Measurements from ENCODE around the gene AGAP1.

The AGAP1 gene

GRCh38 chr2:235833971-235834620, 340.3 kb downstream of the AGAP1 start:
- DNase-seq, result no peak

DNA sequence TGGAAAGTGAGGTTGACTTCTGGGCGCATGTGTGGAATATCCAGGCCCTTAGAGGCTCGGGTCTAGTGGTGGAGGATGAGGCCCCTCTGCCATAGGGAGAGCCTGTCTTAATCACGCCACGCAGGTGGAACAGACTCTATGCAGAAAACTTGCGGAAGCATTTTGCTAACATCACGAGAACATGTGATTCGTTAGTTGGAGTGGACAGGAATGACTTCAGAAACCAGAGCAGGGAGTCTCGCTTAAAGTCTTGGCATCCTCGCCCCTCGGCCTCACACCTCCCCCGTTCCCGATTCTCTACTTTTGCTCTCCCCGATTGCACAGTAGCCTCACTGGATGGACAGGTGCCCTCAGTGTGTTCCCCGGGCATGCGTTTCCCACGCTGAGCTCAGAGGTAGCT, 340.9 kb downstream of the AGAP1 start:
- no peak for DNase-seq

GRCh38 chr2:235835810-235836209, 342.0 kb downstream of the AGAP1 start:
- no peak for DNase-seq

DNA sequence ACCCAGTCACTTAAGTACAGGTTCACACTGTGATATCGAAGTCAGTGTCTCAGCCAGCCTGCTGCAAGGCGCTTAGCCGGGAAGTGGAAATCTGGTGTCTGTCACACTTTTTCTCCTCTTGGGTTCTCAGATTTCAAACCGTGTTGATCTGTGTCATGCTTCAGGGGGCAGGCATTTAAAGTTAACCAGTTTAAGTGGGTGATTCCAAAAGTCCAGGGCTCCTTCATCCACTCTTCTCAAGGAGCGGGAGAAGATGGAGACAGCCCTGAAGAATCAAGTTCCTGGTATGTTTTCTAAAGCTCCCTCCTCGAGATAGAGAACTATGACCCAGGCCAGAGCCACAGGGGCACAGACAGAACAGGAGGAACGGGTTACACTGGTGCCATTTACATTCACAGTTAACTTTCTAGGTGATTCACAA, 342.7 kb downstream of the AGAP1 start:
- no peak for DNase-seq

DNA sequence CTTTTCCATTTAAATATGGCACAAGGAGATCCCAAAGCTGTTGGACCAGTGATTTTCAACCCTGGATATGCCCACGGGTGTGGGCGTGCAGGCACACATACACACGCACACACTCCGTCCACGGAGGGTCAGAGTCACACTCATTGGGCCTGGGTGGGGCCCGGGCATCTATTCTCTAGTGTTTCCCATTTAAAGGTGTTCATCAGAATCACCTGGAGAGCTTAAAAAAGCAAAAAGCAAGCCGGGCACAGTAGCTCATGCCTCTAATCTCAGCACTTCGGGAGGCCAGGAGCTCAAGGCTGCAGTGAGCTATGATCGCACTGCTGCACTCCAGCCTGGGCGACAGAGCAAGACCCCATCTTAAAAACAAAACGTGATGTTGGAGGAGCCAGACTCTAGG, 345.4 kb downstream of the AGAP1 start:
- no peak for DNase-seq

DNA sequence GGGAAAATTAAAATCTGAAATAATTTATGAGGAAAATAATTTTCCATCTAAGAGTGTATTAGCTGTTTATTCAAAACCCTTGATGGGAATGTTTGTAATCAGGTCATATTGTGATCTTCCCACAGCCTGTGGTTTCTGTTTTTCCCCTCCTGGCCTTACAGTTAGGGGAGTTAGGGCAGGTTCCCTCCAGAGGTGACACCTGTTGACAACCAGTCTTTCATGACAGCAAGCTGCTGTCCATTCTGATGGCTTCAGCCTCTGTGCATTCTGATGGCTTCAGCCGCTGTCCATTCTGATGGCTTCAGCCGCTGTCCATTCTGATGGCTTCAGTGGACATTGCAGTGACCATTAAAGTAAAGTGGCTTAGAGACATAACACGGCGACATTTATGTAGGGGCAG, 346.1 kb downstream of the AGAP1 start:
- no peak for DNase-seq

- no peak for DNase-seq
Measured at GRCh38 chr2:235841863-235842262, 348.0 kb downstream of the AGAP1 start.

- no peak for DNase-seq
Measured at GRCh38 chr2:235842941-235843340, 349.1 kb downstream of the AGAP1 start.

DNA sequence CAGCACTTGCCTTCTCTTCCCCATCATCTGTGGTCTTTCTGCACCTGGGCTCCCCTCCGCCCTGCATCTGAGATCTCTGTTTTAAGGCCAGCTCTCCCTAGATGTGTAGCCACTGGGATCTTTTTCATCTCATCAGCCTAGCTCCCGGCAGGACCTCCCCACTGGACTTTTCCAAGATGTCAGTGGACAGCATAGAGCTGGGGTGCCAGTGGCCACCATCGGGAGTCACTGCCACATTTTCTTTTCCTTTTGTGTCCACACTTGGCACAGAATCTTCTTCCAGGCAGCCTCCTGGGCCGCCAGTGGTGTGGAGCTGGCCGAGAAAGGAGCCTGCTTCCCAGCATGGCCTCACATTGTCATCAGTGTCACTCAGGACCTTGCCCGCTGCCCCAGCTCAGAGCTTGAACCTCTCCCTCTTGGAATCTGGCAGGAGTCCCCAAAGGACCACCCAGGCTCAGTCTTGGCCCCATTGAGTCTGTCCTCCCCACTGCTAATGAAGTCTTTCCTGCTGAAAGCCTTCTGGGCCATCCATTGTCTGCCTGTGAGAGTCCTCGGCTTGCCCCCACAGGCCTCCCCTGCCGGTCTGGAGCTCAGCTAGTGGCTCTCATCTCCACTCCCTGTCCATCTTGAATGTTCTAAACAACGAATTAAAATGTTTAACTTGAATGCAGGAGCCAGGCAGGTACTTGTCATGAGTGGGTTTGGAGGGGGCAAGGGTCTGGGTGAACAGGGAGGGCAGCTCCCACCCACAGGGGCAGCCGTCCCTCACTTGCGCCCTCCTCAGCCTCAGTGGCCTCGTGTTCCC, 349.9 kb downstream of the AGAP1 start:
- DNase-seq, result no peak

DNA sequence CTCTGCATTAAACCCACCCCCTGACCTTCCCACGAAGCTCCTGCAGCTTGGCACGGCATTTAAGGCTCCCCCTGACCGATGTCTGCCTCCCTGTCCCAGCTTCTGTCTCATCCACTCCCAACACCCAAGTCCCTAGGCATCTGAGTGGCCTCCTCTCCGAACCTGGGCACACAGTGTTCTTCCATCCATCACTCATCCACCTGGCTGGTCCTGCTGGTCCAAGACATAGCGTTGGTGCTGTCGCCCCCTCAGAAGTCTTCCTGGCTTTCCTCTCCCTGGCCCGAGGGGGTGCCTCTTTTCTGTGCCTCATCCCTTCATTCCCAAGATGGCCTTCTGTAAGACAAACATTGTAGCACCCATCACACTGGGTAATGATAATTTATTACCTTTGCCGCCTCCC, 350.7 kb downstream of the AGAP1 start:
- DNase-seq, result no peak

GRCh38 chr2:235845245-235845644, 351.4 kb downstream of the AGAP1 start:
- DNase-seq, result no peak

GRCh38 chr2:235847576-235847975, 353.7 kb downstream of the AGAP1 start:
- DNase-seq, result no peak

DNA sequence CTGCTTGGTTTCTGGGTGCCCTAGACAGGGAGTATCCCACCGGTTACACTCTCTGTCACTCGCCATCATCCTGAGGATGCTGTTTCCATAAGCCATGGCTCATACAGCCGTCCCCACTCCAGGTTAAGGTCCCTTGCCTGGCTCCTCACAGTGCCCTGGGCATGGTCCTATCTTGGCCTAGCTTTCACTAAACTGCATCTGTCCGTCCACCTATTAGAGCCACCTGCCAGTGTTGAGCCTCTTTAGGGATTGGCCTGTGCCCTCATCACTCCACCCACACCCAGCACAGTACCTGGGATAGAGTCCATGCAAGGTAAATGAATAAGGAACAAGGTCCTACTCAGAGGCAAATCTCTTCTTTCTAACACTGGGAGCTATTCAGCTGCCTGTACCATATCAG, 354.2 kb downstream of the AGAP1 start:
- no peak for DNase-seq

DNA sequence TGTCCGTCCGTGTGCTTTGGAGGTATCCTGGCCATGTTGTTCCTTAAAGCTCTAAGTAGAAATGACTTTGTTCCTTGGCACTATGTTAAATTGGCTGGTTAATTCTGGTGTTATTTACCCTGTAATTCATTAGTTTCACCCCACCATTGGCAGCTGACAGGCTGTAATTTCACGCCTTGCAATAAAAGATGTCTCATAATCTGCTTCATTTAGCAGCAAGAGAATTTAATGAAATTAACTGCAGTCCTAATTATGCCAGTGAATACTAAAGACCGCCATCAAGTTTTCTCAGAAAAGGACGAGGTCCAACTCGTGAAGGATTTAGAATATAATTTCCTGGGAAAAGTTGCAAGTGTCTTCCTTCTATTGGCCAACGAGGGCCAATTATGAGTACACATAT, 355.1 kb downstream of the AGAP1 start:
- DNase-seq, result no peak

DNA sequence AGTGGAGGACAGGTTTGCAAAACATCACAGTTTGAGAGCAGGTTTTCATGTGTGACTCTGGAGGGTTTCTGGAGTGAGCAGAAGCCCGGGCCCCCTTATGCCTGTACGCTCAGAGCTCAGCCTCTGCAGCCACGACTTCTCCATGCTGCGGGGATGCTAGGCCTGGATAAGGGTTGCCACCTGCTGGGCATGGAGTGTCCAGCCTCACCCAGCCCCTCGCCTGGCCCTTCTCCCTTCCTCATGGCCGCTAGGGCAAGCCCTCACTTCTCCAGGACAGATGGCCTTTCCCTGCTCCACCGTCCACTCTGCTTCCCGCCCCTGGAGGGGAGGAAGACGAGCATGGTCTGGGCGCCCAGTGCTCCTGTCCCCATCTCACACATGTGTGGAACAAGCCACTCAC, 355.6 kb downstream of the AGAP1 start:
- no peak for DNase-seq

- DNase-seq, result no peak
Measured at GRCh38 chr2:235850289-235850688, 356.4 kb downstream of the AGAP1 start.

GRCh38 chr2:235850771-235851551, 357.1 kb downstream of the AGAP1 start:
- no peak for DNase-seq

GRCh38 chr2:235851828-235852525, 358.1 kb downstream of the AGAP1 start:
- DNase-seq, result no peak

DNA sequence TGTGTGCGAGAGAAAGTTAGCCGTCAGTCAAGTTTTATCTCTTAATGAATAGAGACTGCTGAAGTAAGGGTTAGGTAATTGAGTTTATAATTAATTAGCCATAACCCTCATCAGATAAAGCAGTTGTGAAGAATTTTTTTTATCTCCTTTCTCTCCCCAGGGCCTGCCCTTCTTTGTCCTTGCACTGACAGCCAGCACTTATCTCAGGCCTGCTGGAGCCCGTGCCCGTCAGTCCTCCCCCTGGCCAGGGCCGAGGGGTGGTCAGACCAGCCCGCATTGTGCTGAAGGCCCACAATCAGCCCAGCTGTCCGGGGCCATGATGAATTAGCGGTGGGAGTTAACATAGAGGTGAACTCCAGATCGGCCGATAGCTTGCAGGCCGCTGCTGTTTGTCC, 358.7 kb downstream of the AGAP1 start:
- DNase-seq, result no peak

GRCh38 chr2:235854276-235854675, 360.4 kb downstream of the AGAP1 start:
- no peak for DNase-seq

- no peak for DNase-seq
Measured at GRCh38 chr2:235855011-235855410, 361.2 kb downstream of the AGAP1 start.

GRCh38 chr2:235856151-235856854, 362.5 kb downstream of the AGAP1 start:
- DNase-seq, result no peak

- no peak for DNase-seq
Measured at GRCh38 chr2:235857598-235857997, 363.8 kb downstream of the AGAP1 start.
